Heart left ventricle (tissue), 13 donors: ENCODE data around the gene ZMYM2.

Source experiments
- CTCF ChIP-seq, 12 donors: fragments of 200-600 bp; sonication (generic) in 4 of 12; IDR thresholded peaks; one replicate each; pipeline versions ENCODE4 v1.5.0 to v1.8.0; 2018 to 2022; ENCODE audit warnings: antibody characterized with exemption in 12 of 12, mild to moderate bottlenecking in 5 of 12
- POLR2A ChIP-seq, 2 donors: fragments of 450-650 bp; IDR thresholded peaks; one replicate each; pipeline ENCODE4 v1.6.1; 2017; ENCODE audit warnings: antibody characterized with exemption in 2 of 2, mild to moderate bottlenecking in 2 of 2, moderate library complexity in 2 of 2
- donor health status: ischemic (EF 13 %, LVEDD 7.1; RV severe dilation, severe dysfunction).
- donor health status: DM: no; HTN: yes; CAD: no.
- donor health status: DM: no; HTN: no; CAD: no.
- donor health status: ischemic (EF 25% LVEDD 6.9; RV normal size, moderate dysfunction).
- donor health status: ischemic (EF 25% LVEDD 5.7; RV mildly dilated, moderate dysfunction).
- donor health status: ischemic (EF 35%, LVEDD 5.7; RV mildly dilated, moderate dysfunction).
- donor health status: nonischemic (EF 11% LVEDD 7.7; RV severe dilation, severe dysfunction).
- donor health status: DM: yes; HTN: yes; CAD: no.
- donor health status: PGD.
- donor health status: ischemic (EF 29% LVEDD 5.4; RV normal size, mild dysfunction).
- donor health status: nonischemic (EF 23%, LVEDD 6.1; RV moderate dilation, normal function).

- no peak for TF ChIP-seq CTCF (IDR thresholded peaks at IDR 0.05)
- no peak for TF ChIP-seq POLR2A (IDR thresholded peaks at IDR 0.05)
Measured at GRCh38 chr13:20124303-20124702, 165.8 kb downstream of the ZMYM2 start.
